GM21423 (cell line): ENCODE data around the gene SNCAIP.
"Not testable (repeated sequence)": the region's sequence is repeated elsewhere in the genome, so short reads cannot be mapped to it uniquely, and the experiment has no call there.

Source experiments
- ATAC-seq: cut with Tn5 transposase; IDR thresholded peaks from one replicate; pipeline ENCODE4 v1.9.1; 2021; ENCODE audit warnings: mild to moderate bottlenecking, moderate library complexity; ENCODE audit not compliant: unreplicated experiment

The SNCAIP gene

GRCh38 chr5:122354293-122354692 is 42.3 kb downstream of the SNCAIP start:
- ATAC-seq: no peak

- no peak for ATAC-seq
These were observed 43.3 kb downstream of the SNCAIP start for GRCh38 chr5:122355324-122355723.

- ATAC-seq: no peak
These were observed 44.8 kb downstream of the SNCAIP start for GRCh38 chr5:122356855-122357254.

GRCh38 chr5:122358372-122358979 is 46.4 kb downstream of the SNCAIP start:
- ATAC-seq: no peak

- no peak for ATAC-seq
These were observed 50.3 kb downstream of the SNCAIP start for GRCh38 chr5:122362361-122362760.

GRCh38 chr5:122363623-122364022 is 51.6 kb downstream of the SNCAIP start:
- no peak for ATAC-seq

GRCh38 chr5:122366501-122366900 is 54.5 kb downstream of the SNCAIP start:
- ATAC-seq: no peak

GRCh38 chr5:122367456-122367855 is 55.4 kb downstream of the SNCAIP start:
- ATAC-seq: no peak

- no peak for ATAC-seq
These were observed 56.6 kb downstream of the SNCAIP start for GRCh38 chr5:122368510-122369251.

- no peak for ATAC-seq
These were observed 57.3 kb downstream of the SNCAIP start for GRCh38 chr5:122369253-122369815.

- no peak for ATAC-seq
These were observed 59.6 kb downstream of the SNCAIP start for GRCh38 chr5:122371511-122372151.

GRCh38 chr5:122374110-122374509 is 62.1 kb downstream of the SNCAIP start:
- no peak for ATAC-seq

- no peak for ATAC-seq
These were observed 63.8 kb downstream of the SNCAIP start for GRCh38 chr5:122375801-122376200.

- ATAC-seq: no peak
These were observed 64.2 kb downstream of the SNCAIP start for GRCh38 chr5:122376250-122376649.

GRCh38 chr5:122377026-122377425 is 65.0 kb downstream of the SNCAIP start:
- ATAC-seq: no peak

- ATAC-seq: not testable (repeated sequence)
These were observed 70.9 kb downstream of the SNCAIP start for GRCh38 chr5:122382938-122383337.

- no peak for ATAC-seq
These were observed 72.8 kb downstream of the SNCAIP start for GRCh38 chr5:122384739-122385235.

GRCh38 chr5:122385286-122385685 is 73.2 kb downstream of the SNCAIP start:
- ATAC-seq: no peak

GRCh38 chr5:122385808-122386207 is 73.8 kb downstream of the SNCAIP start:
- ATAC-seq: no peak

GRCh38 chr5:122390154-122390553 is 78.1 kb downstream of the SNCAIP start:
- ATAC-seq: no peak

GRCh38 chr5:122390694-122391093 is 78.7 kb downstream of the SNCAIP start:
- ATAC-seq: no peak

GRCh38 chr5:122391621-122392020 is 79.6 kb downstream of the SNCAIP start:
- no peak for ATAC-seq
